Ascending aorta (tissue), 2 donors: Measurements from ENCODE around the gene UBXN7. TPM values are rescaled to one million over a fixed set of nuclear protein-coding genes. Genes with fewer than 3 reads are reported as not detected.

Experiments used
- DNase-seq, 2 donors: peaks; one replicate each; pipeline ENCODE4 v3.0.0-alpha.2; 2019; ENCODE audit warnings: low spot score in 2 of 2
- H3K27ac ChIP-seq, 2 donors: fragments of 200-600 bp; sonication (generic); one replicate each; pipeline ENCODE4 v1.5.1; 2016 to 2017; ENCODE audit warnings: mild to moderate bottlenecking in 1 of 2
- H3K27me3 ChIP-seq: fragments of 200-600 bp; sonication (generic); one replicate; pipeline ENCODE4 v1.5.1; 2017
- H3K36me3 ChIP-seq, 2 donors: fragments of 200-600 bp; sonication (generic); one replicate each; pipeline ENCODE4 v1.5.1; 2016
- H3K4me1 ChIP-seq, 2 donors: fragments of 200-600 bp; sonication (generic); one replicate each; pipeline ENCODE4 v1.5.1; 2016 to 2017; ENCODE audit warnings: mild to moderate bottlenecking in 1 of 2
- H3K4me3 ChIP-seq, 2 donors: fragments of 200-600 bp; sonication (generic); one replicate each; pipeline ENCODE4 v1.5.1; 2016 to 2017; ENCODE audit warnings: mild to moderate bottlenecking in 1 of 2
- H3K9me3 ChIP-seq, 2 donors: fragments of 200-600 bp; sonication (generic); one replicate each; pipeline ENCODE4 v1.5.1; 2016
- CTCF ChIP-seq, 3 experiments: fragments of 200-600 bp in 2 of 3; fragments of 450-650 bp in 1 of 3; sonication (generic) in 2 of 3; IDR thresholded peaks; one replicate each; pipeline ENCODE4 v1.5.1; 2016 to 2019; ENCODE audit warnings: antibody characterized with exemption in 3 of 3, mild to moderate bottlenecking in 1 of 3, moderate library complexity in 1 of 3
- intact Hi-C: fragments of 100-400 bp; cut with DNase I; formaldehyde crosslinking; loops from one replicate; pipeline ENCODE4 v1.15.1; 2023
- total RNA-seq: library from RNA; depleted of rRNA; stranded (reverse); fragments of >200 nt; gene quantifications from one replicate; pipeline ENCODE4 v1.1.0, GENCODE V29; 2016

The UBXN7 gene
- total RNA-seq, 1 donor from 2014 or later = 7.2 TPM

- Histone ChIP-seq H3K27me3 (no peaks in the 10 kb centered on the region), H3K9me3 (no peaks in the 10 kb centered on the region), H3K27ac (no peak overlapping the region), H3K36me3 (peaks cover 41 to 79% of the 10 kb centered on the region in 2 donors), H3K4me1 (no peaks in the 10 kb centered on the region), H3K4me3 (no peak overlapping the region)
- intact Hi-C loops = no loop called here
- DNase-seq = no peak
- TF ChIP-seq CTCF (IDR thresholded peaks at IDR 0.05) = no peak
These were observed 75.7 kb downstream of the UBXN7 start for GRCh38 chr3:196356556-196356955.

GRCh38 chr3:196355668-196356067 lies 76.6 kb downstream of the UBXN7 start:
- intact Hi-C loops = no loop called here
- Histone ChIP-seq H3K27ac (no peak overlapping the region), H3K36me3 (peaks cover 35 to 72% of the 10 kb centered on the region in 2 donors), H3K4me1 (no peaks in the 10 kb centered on the region), H3K4me3 (no peak overlapping the region), H3K9me3 (no peaks in the 10 kb centered on the region), H3K27me3 (no peaks in the 10 kb centered on the region)
- TF ChIP-seq CTCF (IDR thresholded peaks at IDR 0.05) = no peak
- DNase-seq = no peak

- peaks cover 35 to 59% of the 10 kb centered on the region in 2 donors for H3K36me3 ChIP-seq
- H3K27me3 ChIP-seq = no peaks in the 10 kb centered on the region
- DNase-seq = no peak
- intact Hi-C loops = no loop called here
- no peak overlapping the region for H3K4me3 ChIP-seq
- H3K27ac ChIP-seq = no peak overlapping the region
- H3K9me3 ChIP-seq = no peaks in the 10 kb centered on the region
- no peak for TF ChIP-seq CTCF (IDR thresholded peaks at IDR 0.05)
- H3K4me1 ChIP-seq = no peaks in the 10 kb centered on the region
These were observed 78.1 kb downstream of the UBXN7 start for GRCh38 chr3:196354132-196354531.

GRCh38 chr3:196351541-196351940 lies 80.7 kb downstream of the UBXN7 start:
- Histone ChIP-seq H3K4me1 (no peaks in the 10 kb centered on the region), H3K36me3 (peaks cover 24 to 46% of the 10 kb centered on the region in 2 donors), H3K9me3 (no peaks in the 10 kb centered on the region), H3K27me3 (no peaks in the 10 kb centered on the region), H3K27ac (no peak overlapping the region), H3K4me3 (no peak overlapping the region)
- no peak for DNase-seq
- intact Hi-C loops = no loop called here
- TF ChIP-seq CTCF (IDR thresholded peaks at IDR 0.05) = no peak

- DNase-seq = no peak
- TF ChIP-seq CTCF (IDR thresholded peaks at IDR 0.05) = no peak
- Histone ChIP-seq H3K36me3 (peaks cover 11 to 31% of the 10 kb centered on the region in 2 donors), H3K27ac (no peak overlapping the region), H3K4me3 (no peak overlapping the region), H3K9me3 (no peaks in the 10 kb centered on the region), H3K27me3 (no peaks in the 10 kb centered on the region), H3K4me1 (no peaks in the 10 kb centered on the region)
- intact Hi-C loops = no loop called here
These were observed 82.2 kb downstream of the UBXN7 start for GRCh38 chr3:196350067-196350466.

- no peak overlapping the region for H3K27ac ChIP-seq
- DNase-seq = no peak
- H3K27me3 ChIP-seq = no peaks in the 10 kb centered on the region
- no peak for TF ChIP-seq CTCF (IDR thresholded peaks at IDR 0.05)
- no peaks in the 10 kb centered on the region for H3K4me1 ChIP-seq
- peaks cover 3 to 25% of the 10 kb centered on the region in 2 donors for H3K36me3 ChIP-seq
- H3K4me3 ChIP-seq = no peak overlapping the region
- no peaks in the 10 kb centered on the region for H3K9me3 ChIP-seq
- intact Hi-C loops = no loop called here
These were observed 83.5 kb downstream of the UBXN7 start for GRCh38 chr3:196348698-196349097.
